GM12892 (cell line): Measurements from ENCODE around the gene PISD.

Experiments
- DNase-seq: peaks from one replicate; pipeline ENCODE4 v3.0.0; 2011; ENCODE audit not compliant: insufficient read length
- FAIRE-seq: peaks from 2 replicates; lab custom pipeline; 2011; peaks lifted over from hg19 to GRCh38; lab: Jason Lieb, UNC
- POLR2A ChIP-seq: IDR thresholded peaks from 2 replicates; pipeline ENCODE4 v1.6.1; 2011; ENCODE audit warnings: low read depth, low read length, control low read depth
- POLR2AphosphoS5 ChIP-seq: IDR thresholded peaks from 2 replicates; pipeline ENCODE4 v1.6.1; 2011; ENCODE audit warnings: low read depth, low read length, control low read depth
- TAF1 ChIP-seq: IDR thresholded peaks from 2 replicates; pipeline ENCODE4 v1.6.1; 2011; ENCODE audit warnings: low read depth, mild to moderate bottlenecking, control low read depth, low read length, borderline replicate concordance

Gene PISD

DNA sequence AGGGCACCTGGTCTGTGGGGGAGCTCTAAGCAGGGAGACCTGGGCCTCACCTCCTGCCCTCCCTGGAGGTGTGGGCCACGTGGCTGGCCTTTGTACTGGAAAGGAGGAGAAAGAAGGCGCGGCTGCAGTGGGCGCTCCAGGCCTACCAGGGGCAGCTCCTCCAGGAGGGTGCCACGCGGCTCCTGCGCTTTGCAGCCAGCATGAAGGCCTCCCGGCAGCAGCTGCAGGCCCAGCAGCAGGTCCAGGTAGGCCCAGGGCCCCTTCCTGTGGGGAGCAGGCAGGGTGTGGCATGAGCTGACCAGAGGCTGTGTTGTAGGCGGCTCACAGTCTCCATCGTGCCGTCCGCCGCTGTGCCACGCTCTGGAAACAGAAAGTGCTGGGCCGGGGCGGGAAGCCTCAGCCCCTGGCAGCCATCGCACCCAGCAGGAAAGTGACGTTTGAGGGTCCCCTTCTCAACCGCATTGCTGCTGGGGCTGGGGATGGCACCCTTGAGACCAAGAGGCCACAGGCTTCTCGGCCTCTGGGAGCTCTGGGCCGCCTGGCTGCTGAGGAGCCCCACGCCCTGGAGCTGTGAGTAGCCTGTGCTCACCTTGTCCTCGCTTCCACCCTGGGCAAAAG, 48.6 kb downstream of the PISD start:
- no peak for FAIRE-seq
- no peak for DNase-seq
- TF ChIP-seq TAF1 (no peak), POLR2A (no peak), POLR2AphosphoS5 (no peak)

DNA sequence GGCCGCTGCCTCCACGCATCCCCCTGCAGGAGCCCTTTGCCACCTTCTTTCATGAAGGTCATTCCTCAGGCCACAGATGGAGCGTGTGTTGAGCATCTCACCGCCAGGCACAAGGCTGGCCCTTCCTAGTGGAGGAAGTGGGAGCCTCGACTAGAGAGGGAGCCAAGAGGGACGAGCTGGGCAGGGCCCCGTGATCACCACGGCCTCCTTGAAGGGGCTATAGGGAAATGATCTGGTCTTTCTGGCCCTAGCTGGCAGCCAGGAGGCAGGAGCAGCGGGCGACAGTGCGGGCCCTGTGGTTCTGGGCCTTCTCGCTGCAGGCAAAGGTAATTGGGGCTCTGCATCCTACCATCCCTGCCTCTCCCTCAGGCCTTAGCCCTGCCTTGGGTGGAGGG, 49.1 kb downstream of the PISD start:
- TF ChIP-seq POLR2AphosphoS5 (no peak), TAF1 (no peak)
- FAIRE-seq (no peak), DNase-seq (no peak)

DNA sequence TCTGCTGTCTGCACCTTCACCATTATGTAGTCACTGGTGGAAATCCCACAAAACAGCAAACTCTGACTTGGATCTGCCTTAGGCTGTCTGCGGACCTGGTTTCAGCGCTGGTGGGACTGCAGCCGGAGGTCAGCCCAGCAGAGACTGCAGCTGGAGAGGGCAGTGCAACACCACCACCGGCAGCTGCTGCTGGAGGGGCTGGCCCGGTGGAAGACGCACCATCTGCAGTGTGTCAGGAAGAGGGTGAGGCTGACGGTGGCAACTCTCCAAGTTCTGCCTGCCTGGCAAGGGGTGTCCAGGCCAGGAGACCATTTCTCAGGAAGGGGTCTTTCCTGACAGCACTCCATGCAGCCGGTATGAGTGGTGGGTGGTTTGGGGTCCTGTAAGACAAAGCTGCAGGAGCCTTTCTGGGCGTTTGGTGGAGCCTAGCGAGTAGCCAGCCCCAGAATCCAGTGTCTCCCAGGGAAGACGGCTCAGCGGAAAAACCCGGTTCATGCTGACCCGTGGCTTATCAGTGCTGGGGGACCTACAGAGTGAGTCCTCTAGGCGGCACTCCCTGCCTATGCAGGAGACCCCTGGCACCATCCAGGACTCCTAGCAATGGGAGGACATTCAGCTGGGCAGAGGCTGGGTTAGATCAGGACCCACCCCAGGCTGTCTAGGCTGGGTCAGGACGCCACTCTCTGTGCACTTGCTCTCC, 50.8 kb downstream of the PISD start:
- FAIRE-seq = no peak
- TF ChIP-seq POLR2A (no peak), TAF1 (no peak), POLR2AphosphoS5 (no peak)
- DNase-seq = no peak

DNA sequence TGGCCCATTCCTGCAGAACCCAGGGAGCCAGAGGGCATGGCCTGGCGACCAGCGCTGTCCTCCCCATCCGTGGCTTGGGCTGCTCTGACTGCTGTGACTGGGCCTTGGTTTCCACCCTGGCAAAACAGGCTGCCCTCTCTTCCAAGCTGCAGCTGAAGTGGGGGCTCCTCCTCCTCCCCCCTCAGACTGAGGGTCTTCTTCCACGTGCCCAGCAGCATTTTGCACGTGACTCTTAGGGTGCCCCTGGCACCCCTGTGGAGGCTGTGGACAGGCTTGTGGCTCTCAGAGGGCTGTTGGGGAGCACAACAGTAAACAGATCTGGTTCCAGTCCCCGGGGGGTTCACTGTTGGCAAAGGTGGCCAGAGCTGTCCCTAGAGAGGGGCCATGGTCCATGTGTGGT, 51.4 kb downstream of the PISD start:
- TF ChIP-seq POLR2A (no peak), POLR2AphosphoS5 (no peak), TAF1 (no peak)
- DNase-seq (no peak), FAIRE-seq (no peak)

DNA sequence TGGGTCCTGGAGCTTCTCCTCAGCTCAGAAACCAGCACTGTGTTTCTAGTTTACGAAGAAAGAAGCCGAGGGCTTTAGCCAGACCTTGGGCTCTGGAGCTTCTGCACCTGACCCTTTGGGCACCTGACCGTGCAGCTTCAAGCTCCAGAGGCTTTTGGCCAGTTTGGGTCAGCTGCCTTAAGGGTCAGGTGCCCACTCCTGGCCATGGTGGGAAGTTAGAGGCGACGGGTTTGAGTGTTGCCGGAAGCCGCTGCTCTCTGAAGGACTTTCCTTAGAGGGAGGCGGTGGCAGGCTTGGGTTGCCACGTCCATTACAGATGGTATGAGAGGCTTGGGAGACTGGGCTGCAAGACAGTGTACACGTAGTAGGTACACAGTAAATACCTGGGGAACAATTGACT, 52.3 kb downstream of the PISD start:
- DNase-seq = no peak
- TF ChIP-seq TAF1 = no peak
- TF ChIP-seq POLR2A = no peak
- TF ChIP-seq POLR2AphosphoS5 = no peak
- no peak for FAIRE-seq

DNA sequence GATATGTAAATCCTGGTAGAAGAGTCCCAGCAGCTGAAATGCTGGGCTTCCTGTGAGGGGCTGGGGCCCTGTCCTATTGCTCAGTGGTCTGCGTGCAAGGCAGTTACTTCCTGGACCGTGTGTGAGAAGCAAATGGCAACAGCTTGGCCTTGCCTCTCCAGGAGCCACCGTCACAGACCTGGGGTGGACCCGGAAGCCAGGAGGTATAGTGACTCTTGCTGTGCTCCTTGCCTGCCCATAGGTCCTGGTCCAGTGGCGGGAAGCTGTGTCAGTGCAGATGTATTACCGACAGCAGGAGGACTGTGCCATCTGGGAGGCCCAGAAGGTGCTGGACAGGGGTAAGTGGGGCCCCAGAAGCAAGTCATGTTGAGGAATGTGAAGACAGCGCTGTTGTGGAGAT, 54.3 kb downstream of the PISD start:
- TF ChIP-seq TAF1 = no peak
- no peak for TF ChIP-seq POLR2AphosphoS5
- TF ChIP-seq POLR2A = no peak
- FAIRE-seq = no peak
- no peak for DNase-seq

DNA sequence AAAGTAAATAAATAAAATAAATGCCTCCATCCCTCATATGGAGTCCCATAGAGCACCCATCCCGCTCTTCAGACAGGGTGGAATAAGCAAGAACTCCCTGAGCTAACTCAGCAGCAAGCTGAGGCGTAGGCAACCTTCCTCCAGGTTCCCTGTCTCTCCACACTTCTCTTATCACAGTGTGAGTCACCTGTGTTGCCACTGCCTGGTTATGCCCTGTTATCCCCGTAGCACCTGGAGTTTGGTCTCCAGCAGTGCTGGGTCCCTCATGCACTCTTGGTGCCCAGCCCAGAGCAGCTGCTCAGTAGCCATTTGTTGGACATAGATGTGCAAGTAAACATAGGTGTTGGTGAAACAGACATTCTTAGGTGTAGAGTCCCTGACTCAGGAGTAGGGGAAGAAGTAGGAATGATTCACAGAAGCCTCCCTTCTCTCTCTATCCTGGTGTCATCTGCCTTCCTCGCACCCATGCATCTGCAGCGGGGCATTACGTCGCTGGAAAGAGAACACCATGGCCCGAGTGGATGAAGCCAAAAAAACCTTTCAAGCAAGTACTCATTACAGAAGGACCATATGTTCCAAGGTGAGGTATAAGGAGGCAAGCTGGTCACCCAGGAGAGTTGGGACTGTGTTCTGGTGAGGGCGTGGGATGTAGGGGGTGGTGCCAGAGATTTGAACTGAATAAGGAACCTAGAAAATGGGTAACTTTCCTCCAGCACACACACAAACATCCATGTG, 56.0 kb downstream of the PISD start:
- TF ChIP-seq TAF1 (no peak), POLR2AphosphoS5 (no peak), POLR2A (no peak)
- FAIRE-seq (no peak), DNase-seq (no peak)

DNA sequence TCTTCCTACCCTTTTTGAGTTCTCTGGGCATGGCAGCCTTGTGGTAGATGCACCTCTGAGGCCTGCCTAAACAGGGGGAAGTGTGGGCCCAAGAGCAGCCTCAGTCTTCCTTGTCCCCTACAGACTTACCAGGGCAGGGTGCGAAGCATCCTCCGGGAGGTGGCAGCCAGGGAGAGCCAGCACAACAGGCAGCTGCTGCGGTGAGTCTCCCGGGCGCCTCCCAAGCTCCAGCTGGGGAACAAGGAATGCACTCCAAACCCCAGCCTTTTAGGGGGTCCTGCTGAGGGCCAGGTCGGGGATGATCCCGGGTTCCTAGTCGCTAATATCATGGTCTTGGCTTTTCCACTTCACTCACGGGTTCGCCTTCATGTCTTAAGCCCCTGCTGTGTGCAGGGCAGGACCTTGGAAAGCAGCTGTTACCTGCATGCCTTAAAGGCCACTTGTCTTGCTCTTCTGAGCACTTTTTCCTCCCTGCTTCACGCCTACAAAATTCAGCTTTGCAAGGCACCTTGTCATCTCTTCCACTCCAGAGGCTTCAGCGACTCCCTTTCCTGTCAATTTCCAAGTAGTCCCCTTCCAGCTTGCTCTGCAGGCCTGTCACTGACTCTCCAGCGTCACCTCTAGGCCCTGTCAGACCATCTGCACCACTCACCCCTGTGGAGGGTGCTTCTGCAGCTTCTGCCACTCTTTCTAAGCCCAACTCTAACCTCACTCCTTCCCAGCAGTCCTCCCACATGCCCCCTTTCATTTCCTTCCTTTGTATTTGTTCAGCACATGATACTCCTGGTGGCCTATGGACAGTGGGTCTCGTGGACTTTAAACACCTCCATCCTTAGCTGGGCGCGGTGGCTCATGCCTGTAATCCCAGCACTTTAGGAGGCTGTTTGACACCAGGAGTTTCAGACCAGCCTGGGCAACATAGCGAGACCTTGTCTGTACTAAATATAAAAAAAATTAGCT, 57.0 kb downstream of the PISD start:
- no peak for TF ChIP-seq POLR2AphosphoS5
- TF ChIP-seq TAF1 = no peak
- TF ChIP-seq POLR2A = no peak
- DNase-seq = no peak
- FAIRE-seq = no peak

DNA sequence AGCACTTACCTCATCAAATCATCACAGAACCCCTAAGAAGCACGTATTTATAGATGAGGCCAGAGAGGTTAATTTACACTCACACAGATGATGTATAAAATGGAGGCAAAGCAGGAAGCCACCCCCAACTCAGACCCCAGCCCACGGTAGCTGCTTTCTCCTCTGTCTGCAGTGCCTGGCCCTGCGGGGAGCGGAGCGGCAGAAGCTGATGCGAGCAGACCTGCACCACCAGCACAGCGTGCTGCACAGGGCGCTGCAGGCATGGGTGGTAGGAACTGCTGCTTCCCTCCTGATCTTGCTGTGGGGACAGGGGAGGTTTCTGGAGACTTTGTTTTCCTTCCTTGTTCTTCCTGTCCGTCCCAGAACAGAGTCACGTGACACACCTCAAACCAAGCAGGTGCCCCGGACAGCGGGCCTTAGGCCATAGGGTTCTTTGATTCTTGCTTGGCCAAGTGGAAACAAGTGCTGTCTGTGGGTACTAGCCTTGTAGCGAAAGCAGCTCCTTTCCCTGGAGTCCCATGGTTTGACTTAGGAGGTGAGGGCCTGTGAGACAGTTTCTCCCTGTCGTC, 57.8 kb downstream of the PISD start:
- TF ChIP-seq TAF1 (no peak), POLR2A (no peak), POLR2AphosphoS5 (no peak)
- no peak for FAIRE-seq

DNA sequence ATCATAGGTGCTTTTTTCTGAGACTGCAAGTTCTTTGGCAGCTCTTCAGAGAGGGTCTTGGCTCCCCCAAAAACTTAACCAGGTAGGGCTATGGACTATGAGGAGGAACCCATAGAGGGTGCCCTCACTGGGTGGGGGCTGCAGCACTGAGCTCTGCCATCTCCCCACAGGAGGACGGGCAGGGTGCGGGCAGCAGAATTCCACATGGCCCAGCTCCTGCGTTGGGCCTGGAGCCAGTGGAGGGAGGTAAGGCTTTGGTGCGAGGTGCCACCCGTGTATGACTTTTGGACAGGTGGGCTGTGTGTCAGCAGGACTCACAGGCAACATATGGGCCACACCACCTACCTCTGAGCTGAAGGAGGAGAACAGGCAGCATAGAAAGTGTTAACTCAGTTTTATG, 58.4 kb downstream of the PISD start:
- TF ChIP-seq POLR2AphosphoS5 (no peak), TAF1 (no peak), POLR2A (no peak)
- DNase-seq = no peak
- FAIRE-seq = no peak

More for the DNA sequence above, 57.8 kb downstream of the PISD start:
- no peak for DNase-seq
